Dedifferentiated amniotic fluid mesenchymal stem cell (primary cell): ENCODE measurements around the gene MAPK7.

ENCODE experiments used
- DNase-seq: peaks from one replicate; pipeline ENCODE4 v3.0.0-alpha.2; 2016; ENCODE audit errors: extremely low spot score

The MAPK7 gene

DNA sequence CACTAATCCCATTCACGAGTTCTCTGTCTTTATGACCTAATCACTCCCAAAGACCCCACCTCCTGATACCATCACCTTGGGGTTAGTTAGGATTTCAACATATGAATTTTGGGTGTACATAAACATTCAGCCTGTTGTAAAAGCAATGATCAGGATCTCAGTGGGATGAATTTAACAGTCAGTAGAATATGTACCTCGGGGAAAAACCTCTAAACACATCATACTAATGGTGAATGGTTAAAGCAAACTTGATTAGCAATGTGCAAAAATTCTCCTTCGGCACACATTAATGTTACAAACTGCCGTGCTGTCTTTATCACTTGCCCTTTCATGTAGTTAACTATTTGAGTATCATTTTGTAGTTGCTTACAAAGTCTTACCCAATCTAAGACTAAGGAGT lies 42.9 kb downstream of the MAPK7 start:
- DNase-seq, result no peak

DNA sequence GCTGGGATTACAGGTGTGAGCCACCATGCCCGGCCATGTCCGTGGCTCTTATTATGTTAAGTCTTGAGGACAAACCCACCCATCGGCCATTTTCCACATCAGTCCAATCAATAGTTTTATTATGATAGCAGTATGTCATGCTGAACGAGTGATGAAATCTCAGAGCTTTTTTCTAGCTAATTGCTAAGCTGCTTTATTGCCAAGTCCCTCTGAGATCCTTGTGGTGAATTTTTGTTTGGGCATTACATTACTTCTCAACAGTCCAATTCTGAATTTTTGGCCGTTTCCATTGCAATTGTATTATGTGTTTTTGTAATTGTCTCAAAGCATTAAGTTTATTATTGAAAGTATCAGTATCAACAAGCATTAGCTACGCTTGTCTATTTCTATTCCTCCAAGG lies 43.6 kb downstream of the MAPK7 start:
- DNase-seq, result no peak

DNA sequence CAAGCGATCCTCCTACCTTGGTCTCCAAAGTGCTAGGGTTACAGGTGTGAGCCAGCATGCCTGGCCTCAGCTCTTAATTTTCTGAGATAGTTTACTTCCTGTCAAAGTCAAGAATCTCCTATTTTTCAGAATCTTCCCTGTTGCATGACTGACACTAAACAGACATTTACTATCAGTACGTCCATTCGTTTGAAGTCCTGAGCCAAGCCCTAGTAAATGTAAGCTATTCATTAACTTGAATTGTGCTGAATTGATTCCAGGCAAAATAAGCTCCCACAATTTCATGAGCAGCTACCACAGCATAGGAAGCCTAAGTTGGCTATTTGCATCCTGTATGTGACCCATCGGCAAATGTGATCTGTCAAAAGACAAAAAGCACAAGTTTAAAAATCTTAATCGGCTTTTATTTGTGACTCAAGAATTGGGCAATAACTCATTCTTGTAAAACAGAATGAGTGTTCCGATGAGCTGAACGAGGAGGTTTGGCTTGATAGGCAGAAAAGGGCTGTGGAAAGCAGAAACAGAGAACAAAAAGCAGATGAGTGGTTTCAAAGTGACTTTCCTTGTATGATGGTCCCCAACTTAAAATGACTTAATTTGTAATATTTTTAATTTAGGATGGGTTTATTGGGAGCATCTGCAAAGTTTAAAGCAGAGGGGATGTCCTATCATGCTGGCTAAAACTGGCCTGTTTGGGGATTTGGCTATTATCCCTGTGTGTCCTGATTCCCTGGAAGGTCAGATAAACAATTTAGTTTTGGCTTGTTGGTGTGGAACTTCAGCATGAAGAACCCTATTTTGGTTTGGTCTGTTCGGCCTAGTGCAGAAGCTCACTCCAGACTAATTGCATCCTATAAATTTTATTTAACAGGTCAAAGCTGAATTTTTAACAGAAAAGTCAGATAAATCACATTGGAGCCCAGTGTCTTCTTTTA lies 46.9 kb downstream of the MAPK7 start:
- no peak for DNase-seq

DNA sequence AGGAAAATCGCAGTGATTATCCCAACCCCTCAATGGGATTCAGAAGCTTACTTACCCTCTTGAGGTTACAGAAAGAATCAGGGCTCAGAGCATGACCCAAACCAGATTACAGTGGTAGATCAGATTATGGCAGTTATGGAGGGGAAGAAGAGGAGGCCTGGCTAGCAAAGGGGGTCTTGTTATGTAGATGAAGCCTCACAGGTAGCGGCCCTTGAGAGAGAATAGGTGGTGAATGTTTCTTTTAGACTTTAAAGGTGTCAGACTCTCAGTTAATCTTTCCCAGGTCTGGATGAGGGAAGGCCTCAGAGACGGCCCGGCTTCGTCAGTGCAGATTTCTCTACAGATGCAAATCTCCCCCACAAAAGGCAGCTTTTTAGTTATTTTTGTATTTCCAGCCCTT lies 48.3 kb downstream of the MAPK7 start:
- DNase-seq, result no peak

DNA sequence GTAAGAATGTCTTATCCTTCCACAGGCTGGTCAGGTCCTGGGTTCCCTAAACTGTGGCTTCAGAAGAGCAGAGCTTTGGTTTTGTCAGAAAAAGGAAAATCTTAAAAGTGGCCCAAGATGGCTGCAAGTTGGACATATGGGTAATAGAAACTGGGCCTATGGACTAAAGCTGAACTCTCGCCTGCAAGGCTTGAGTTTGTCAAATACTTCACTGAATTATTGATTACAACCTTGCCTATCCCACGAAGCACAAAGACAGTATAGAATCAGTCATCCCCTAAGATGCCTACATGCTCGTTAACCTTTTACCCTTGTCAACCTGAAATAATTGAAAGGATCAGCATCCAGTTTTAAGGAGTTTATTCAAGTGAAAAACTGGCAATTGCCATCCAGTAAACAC lies 53.4 kb downstream of the MAPK7 start:
- no peak for DNase-seq
